HG03342 (cell line): ENCODE results near the gene OR11G2.
"Not testable (repeated sequence)": the region's sequence is repeated elsewhere in the genome, so short reads cannot be mapped to it uniquely, and the experiment has no call there.

ENCODE experiments used
- ATAC-seq: cut with Tn5 transposase; IDR thresholded peaks from one replicate; pipeline ENCODE4 v1.9.1; 2021; ENCODE audit warnings: mild to moderate bottlenecking, moderate library complexity; ENCODE audit not compliant: unreplicated experiment

The OR11G2 gene

DNA sequence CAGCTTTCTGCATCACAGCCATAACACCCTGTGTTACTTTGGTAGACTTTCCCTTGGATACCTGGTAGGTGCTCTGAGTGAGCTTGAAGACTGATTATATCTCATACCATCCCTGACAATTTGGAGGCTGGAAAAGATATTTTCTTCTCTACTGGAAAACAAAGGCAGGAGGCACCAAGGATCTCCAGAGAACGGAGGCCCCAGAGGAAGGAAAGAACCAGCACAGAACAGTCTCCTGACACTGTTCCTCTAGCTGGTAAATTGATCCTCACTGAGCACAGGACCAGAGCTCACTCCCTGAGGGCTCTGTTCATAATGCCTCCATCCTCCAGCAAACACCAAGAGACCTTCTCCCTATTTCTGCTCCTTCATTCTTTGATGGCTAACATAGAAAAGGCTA is at the start of gene OR11G2:
Gene OR11G2, plus strand, starts transcription at position 301 of the 400 bp plus-strand sequence. CDS start 6,542 bp downstream, outside the sequence.
- no peak for ATAC-seq

DNA sequence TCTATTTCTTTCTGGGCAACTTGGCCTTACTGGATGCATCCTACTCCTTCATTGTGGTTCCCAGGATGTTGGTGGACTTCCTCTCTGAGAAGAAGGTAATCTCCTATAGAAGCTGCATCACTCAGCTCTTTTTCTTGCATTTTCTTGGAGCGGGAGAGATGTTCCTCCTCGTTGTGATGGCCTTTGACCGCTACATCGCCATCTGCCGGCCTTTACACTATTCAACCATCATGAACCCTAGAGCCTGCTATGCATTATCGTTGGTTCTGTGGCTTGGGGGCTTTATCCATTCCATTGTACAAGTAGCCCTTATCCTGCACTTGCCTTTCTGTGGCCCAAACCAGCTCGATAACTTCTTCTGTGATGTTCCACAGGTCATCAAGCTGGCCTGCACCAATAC is 46.8 kb upstream of the OR11G2 start:
- ATAC-seq: no peak

DNA sequence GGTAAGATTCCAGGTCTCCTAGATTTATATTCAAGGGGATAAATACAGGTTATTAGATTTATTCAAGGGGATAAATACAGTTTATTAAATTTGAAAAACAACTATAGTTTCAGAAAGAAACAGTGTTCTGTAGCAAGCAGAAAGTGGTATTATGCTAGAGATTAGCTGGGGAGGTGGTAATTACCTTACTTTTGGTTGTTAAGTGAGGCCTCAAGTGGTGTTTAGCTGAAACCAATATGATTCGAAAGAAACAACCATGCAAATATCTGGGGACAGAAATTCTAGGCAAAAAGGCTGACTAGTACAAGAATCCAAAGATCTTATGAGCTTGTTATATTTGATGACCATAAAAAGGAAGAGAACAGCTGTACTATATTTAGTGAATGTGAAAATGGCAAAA is 45.9 kb upstream of the OR11G2 start:
- no peak for ATAC-seq

DNA sequence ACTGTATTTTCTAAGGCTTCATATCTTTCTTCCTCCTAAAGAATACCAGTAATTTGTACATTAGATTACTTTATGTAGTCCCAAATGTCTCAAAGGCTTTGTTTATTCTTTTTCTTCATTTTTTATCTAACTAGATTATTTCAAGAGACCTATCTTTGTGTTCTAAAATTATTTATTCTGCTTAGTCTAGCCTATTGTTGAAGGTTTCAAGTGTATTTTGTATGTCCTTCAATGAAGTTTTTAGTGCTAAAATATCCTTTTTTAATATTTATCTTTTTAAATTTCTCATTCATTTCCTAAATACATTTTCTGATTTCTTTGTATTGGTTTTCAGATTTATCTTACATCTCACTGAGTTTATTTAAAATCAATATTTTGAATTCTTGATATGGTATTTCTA is 26.2 kb upstream of the OR11G2 start:
- ATAC-seq: no peak

DNA sequence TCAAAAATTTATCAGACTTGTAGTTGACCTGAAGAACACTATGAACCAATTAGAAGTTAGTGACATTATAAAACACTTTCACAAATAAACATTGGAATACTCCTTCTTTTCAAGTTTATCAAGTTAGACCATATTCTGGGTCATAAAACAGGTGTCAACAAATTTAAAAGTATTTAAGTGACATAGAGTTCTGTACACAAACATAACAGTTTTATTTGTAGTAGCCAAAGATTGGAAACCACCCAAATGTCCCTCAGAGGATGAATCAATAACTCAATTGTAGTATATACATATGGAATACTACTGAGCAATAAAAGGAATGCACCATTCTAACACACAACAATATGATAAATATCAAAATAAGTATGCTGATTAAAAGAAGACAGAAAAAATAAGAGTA is 23.6 kb upstream of the OR11G2 start:
- no peak for ATAC-seq

DNA sequence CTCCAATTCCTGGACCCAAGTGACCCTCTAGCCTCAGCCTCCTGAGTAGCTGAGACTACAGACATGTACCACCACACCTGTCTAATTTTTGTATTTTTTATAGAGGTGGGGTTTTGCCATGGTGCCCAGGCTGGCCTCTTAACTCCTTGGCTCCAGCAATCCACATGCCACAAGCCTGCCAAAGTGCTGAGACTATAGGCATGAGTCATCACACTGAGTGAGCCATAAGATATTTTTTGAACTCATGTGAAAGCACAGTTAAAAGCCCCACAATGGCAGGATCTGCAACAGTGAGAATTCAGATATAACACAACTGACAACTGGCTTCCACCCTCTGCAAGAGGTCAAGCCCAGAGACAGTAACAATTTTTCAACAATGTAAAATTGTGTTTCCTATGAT is 20.8 kb upstream of the OR11G2 start:
- ATAC-seq: not testable (repeated sequence)

GRCh38 chr14:20174205-20174604 is 16.5 kb upstream of the OR11G2 start:
- ATAC-seq: not testable (repeated sequence)

- ATAC-seq: no peak
These were observed 14.4 kb upstream of the OR11G2 start for GRCh38 chr14:20176330-20176729.

DNA sequence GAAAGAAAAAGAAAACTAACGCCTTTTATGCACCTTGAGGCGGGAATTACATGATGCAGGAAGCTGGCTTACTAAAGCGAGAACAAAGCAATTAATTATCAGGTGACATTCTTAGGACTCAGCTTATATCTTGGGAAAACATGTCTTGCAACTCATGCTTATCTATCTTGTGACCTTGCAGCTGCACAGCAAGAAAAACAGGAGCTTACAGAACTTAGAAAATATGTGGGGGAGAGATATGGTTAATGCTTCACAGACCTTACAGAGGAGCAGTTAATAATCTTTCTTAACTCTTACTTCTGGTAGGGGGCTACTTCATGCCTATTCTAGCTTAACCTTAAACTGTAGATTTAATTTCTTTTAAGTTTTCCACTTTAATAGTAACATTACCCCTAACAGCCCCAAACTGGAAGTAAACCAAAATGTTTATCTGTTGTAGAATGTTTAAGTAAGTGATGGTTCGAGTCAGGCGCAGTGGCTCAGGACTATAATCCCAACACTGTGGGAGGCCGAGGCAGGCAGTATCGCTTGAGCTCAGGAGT is 13.2 kb upstream of the OR11G2 start:
- no peak for ATAC-seq

- ATAC-seq: no peak
These were observed 11.5 kb upstream of the OR11G2 start for GRCh38 chr14:20179218-20179617.

- ATAC-seq: no peak
These were observed 10.8 kb upstream of the OR11G2 start for GRCh38 chr14:20179880-20180279.

DNA sequence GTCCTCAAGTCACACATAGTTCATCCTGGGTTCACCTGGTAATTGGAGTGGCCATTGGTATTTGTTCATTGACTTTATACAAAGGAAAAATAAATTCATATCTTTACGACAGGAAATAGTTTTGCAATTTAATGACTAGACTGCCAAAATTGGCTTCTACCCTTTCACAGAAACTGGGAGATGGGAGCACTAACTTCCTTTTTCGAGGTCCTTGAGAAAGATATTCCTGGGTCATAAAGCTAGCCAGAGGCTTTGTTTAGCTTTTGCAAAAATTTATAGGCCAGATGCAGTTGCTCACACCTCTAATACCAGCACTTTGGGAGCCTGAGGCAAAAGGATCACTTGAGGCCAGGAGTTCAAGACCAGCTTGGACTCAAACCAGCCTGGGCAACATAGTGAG is 10.2 kb upstream of the OR11G2 start:
- ATAC-seq: no peak

- ATAC-seq: no peak
These were observed 6.5 kb upstream of the OR11G2 start for GRCh38 chr14:20184181-20184580.

- ATAC-seq: no peak
These were observed 700 bp downstream of the OR11G2 start for GRCh38 chr14:20191396-20191795.

DNA sequence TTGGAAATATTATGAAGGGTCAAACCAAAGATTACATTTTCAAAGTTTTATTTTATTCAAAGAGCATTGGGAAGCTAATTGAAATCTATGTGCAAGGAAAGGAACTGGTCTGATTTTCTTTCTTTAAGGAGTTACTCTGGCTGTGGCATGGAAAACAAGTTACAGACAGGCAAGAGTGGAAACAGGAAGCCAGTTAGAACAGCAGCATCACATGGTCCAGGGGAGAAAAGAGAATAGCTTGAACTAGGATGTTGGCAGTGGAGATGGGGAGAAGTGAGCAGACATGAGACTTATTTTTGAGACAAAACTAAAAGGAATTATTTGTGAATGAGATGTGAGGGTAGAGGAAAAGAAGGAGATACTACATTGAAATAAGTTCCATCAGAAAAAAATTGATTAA is 3.4 kb downstream of the OR11G2 start:
- ATAC-seq: no peak

- ATAC-seq: not testable (repeated sequence)
These were observed 4.5 kb downstream of the OR11G2 start for GRCh38 chr14:20195170-20195569.

GRCh38 chr14:20195911-20196310 is 5.2 kb downstream of the OR11G2 start:
- ATAC-seq: no peak

DNA sequence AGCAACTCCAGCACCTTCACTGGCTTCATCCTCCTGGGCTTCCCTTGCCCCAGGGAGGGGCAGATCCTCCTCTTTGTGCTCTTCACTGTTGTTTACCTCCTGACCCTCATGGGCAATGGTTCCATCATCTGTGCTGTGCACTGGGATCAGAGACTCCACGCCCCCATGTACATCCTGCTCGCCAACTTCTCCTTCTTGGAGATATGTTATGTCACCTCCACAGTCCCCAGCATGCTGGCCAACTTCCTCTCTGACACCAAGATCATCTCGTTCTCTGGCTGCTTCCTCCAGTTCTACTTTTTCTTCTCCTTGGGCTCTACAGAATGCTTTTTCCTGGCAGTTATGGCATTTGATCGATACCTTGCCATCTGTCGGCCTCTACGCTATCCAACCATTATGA is 6.8 kb downstream of the OR11G2 start:
- no peak for ATAC-seq

DNA sequence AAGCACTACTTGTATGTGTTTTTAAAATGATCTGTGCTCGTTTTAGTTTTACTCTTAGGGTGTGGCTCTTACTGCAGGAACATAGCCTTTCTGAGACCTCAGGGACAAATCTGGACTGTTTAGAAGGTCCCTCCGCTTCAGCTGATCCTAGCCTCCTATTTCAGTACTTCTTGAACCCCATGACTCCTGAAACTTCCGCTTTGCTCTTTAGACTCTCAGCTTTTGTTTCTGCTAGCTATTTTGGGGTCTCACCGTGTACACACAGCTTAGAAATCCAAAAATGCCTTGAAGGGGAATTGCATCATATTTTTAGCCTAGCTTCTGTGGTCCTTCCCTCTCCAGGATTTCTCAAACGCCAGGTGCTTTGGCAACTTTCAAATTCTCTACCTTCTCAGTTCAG is 8.3 kb downstream of the OR11G2 start:
- no peak for ATAC-seq

DNA sequence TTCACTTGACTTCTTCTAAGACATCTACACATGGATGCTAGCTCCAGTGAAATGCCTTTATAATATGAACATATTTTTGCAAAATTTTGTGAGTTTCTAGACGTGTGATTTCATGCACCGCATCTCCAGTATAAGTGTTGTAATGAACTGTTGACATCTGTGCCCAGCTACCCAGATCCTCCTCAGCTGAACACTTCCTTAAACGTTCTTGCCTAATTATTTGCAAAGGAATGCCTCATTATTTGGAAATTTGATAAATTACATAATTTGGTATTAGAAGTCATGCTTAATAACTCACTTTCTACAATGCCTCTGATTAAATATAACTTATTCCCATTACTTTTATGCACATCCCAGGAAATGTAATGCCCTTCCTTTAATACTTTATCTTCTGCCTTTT is 14.0 kb downstream of the OR11G2 start:
- ATAC-seq: no peak

DNA sequence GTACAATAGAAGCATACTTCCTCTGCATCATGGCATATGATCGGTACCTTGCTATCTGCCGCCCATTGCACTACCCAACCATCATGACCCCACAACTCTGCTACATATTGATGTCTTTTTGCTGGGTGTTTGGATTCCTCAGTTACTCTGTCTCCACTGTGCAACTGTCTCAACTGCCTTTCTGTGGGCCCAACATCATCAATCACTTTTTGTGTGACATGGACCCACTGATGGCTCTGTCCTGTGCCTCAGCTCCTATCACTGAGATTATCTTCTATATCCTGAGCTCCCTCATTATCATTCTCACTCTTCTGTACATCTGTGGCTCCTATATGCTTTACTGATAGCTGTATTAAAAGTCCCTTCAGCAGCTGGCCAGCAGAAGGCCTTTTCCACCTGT is 18.9 kb downstream of the OR11G2 start:
- no peak for ATAC-seq

DNA sequence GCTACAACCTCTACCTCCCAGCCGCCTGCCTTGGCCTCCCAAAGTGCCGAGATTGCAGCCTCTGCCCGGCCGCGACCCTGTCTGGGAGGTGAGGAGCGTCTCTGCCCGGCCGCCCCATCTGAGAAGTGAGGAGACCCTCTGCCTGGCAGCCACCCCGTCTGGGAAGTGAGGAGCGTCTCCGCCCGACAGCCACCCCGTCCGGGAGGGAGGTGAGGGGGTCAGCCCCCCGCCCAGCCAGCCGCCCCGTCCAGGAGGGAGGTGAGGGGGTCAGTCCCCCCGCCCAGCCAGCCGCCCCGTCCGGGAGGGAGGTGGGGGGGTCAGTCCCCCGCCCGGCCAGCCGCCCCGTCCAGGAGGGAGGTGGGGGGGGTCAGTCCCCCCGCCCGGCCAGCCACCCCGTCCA is 21.7 kb downstream of the OR11G2 start:
- ATAC-seq: not testable (repeated sequence)

GRCh38 chr14:20215196-20215595 is 24.5 kb downstream of the OR11G2 start:
- ATAC-seq: no peak

DNA sequence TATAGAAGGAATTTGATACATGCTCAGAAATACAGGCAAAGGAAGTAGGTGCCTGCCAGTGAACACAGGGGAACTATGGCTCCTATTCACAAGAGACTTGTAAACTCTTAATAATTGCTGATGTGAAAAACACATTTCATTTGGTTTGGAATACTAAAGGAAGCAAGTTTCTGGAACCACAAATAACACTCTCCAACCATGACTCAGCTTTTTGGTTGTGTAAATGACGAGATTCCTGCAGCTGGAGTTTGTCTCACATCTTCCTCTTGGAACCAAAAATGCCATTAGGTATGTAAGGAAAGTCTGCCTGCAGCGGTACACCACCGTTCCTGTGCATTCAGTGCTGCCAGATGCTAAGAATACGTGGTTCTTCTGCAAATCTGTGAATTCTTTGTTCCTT is 28.3 kb downstream of the OR11G2 start:
- ATAC-seq: no peak
